Measurements from ENCODE around the gene ATG5.
A peak's percentile ranks its signal among the peaks of the same experiment; 100 is the strongest.

Gene ATG5

GRCh38 chr6:106325336-106326178 is at the start of gene ATG5:
ATG5 (minus strand) TSS chr6:106325760; CDS start chr6:106316208, 9,552 bp downstream.
- DNase-seq (ENCODE audit: low read depth in 2 of 2) = peak; percentile 100

DNA sequence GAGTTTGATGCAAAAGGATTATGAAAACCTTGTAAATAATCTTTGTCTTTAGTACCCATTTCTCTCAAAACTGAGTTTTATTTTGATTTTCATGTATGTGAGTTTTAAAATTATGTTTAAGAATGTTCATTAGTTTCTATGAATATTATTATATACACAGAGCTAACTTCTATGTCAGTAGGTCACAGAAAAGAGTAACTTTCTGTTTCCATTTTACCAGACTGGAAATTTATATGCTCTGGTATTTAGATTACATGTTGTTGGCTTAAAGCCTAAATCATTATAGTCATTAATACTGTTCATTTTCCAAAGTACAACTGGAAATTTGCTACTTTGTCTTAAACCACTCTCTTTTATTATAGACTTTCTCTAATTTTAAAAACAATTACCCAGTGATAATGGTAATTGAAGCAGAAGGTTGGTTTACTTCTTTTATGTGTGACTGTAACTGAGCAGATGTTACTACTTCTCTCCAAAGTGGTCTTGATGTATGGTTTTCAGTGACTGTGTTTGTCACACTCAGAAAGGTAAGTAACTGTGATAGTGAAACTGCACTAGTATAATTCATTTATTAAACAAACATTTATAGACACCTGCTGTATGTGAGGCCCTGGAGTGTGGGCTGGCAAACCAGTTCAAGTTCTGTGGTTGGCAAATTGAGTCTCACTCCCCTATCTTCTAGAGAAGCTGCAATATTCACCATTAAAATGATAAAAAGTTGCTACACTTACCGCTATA is 48.1 kb upstream of the ATG5 start:
- DNase-seq (ENCODE audit: low read depth in 2 of 2) = no peak

- DNase-seq (ENCODE audit: low read depth in 2 of 2) = no peak
Measured at GRCh38 chr6:106372838-106373501, 47.4 kb upstream of the ATG5 start.

- DNase-seq (ENCODE audit: low read depth in 2 of 2) = no peak
Measured at GRCh38 chr6:106370639-106371038, 45.1 kb upstream of the ATG5 start.

GRCh38 chr6:106369739-106370138 is 44.2 kb upstream of the ATG5 start:
- DNase-seq (ENCODE audit: low read depth in 2 of 2) = no peak

DNA sequence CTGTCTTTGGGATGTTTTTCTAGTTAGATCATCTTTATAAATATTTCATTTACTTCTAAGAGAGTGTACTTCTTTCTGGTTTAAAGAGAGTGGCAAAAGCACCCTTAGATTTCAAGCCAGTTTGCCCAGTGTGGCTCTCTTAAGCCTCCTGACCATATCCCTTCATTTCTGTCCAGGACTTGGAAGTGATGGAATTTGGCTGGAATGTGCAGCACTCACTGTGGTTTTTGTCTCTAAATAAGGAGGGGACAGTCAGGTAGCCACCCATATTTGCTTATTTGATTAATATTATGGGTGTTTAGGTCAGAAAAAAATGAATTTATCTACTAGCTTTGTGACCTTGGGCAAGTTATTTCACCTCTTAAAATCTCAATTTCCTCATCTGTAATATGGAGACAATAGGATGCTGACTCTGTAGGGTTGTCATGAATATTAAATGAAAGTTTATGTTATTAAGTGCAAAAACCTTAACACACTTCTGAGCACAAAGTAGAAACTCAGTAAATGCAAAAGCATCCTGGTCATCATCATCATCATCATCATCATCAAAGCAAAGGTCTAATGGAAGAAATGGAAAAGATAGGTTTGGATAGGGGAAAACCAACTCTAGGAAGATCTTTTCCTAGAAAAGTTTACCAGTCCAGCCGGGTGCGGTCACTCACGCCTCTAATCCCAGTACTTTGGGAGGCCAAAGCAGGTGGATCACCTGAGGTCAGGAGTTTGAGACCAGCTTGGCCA is 38.0 kb upstream of the ATG5 start:
- no peak for DNase-seq (ENCODE audit: low read depth in 2 of 2)

- no peak for DNase-seq (ENCODE audit: low read depth in 2 of 2)
Measured at GRCh38 chr6:106360989-106361430, 35.5 kb upstream of the ATG5 start.

- peak; percentile 29 to 40 for DNase-seq (ENCODE audit: low read depth in 2 of 2)
Measured at GRCh38 chr6:106360410-106360988, 34.9 kb upstream of the ATG5 start, which contains the start of gene CRYBG1. CRYBG1 (plus strand) TSS chr6:106360717; CDS start chr6:106360909, 192 bp downstream.

GRCh38 chr6:106359959-106360409 is 34.4 kb upstream of the ATG5 start:
- DNase-seq (ENCODE audit: low read depth in 2 of 2) = no peak

DNA sequence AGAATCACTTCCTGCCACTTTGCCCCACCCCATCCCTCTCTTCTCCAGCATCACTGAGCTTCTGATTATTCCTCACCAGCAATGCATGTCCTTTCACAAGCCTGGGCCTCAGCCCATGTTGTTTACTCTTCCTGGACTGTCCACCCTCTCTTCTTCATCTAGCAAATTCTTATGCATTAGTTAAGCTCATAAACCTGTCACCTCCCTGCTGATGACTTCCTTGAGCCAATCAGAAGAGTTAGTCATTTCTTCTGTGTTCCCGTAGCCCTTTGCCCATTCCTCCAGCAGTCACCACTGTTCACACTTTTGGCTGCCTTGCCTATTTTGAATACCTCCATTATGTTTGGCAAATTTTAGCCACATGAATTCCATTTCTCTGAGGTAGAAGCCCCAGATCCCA is 30.8 kb upstream of the ATG5 start:
- no peak for DNase-seq (ENCODE audit: low read depth in 2 of 2)

DNA sequence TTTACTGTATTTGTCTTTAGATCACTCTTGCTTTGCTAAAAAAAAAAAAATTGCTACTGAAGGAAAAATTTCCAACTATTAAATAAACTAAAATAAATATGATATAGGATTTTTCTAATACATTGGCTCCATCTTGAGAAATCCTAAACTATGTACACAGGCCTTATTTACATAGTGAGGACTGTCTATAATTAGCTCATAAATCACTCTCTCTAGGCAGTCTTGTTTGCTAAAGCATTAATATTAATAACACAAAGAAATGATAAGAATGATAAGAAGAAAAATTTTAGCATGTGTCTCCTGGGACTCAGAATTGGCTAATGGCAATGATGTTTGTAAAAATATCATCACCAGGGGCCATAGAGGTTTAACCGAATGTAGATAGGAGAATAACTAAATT is 21.7 kb upstream of the ATG5 start:
- no peak for DNase-seq (ENCODE audit: low read depth in 2 of 2)

DNA sequence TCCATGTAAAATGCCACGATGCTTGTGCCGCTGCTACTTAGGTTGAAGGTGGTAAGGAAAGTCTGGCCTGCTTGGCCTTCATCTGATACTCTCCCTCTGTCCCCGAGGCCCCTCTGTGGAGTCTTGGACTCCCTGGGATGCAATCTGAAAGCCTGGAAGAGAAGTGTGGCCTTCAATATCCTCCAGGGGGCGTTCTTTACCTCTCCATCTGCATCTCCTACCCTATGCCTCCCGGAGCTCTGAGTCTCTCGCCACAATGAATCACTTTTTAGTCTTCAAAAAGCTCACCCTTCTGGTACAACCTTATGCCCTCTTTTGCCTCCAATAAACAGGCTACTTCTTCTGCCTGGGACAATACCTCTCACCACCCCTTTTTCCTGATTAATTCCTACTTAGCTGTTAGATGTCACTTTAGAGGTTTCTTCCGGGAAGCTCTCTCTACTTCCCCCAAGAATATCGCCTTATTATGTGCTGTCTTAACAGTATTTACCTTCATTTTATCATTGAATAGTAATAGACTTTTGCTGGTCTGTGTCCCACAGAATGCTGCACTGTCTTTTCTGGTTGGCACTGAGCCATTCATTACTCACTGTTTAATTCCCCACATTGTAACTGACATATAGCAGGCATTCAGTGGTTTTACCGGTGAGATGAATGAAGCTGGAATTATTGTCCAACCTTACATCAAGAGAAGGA is 13.9 kb upstream of the ATG5 start:
- peak in 1 of 2 donors; percentile 21 for DNase-seq (ENCODE audit: low read depth in 2 of 2)

DNA sequence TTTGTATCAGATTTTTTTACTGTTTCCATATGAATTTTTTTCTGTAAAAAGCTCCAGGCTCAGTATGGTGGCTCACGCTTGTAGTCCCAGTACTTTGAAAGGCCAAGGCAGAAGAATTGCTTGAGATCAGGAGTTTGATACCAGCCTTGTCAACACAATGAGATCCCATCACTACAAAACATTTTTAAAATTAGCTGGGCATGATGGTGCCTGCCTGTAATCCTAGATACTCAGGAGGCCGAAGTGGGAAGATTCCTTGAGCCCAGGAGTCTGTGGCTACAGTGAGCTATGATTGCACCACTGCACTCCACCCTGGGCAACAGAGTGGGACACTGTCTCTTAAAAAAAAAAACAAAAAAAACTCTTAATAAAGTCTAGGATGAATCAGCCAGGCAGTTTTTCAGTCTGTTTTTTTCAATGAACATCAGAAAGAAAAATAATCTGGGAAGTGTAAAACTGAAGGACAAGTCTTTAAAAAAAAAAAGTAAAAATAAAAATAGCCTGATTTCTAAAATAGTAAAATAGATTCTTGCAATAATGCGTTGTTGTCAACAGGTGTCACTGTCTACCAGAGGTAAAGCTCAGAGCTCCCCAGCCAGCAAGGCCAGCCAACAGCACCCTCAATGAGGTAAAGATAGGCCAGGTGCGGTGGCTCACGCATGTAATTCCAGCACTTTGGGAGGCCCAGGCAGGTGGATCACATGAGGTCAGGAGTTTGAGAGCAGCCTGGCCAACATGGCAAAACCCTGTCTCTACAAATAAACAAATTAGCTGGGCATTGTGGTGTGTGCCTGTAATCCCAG is 9.3 kb upstream of the ATG5 start:
- peak in 1 of 2 donors; percentile 11 for DNase-seq (ENCODE audit: low read depth in 2 of 2)

- no peak for DNase-seq (ENCODE audit: low read depth in 2 of 2)
Measured at GRCh38 chr6:106324726-106325335, 729 bp downstream of the ATG5 start.

DNA sequence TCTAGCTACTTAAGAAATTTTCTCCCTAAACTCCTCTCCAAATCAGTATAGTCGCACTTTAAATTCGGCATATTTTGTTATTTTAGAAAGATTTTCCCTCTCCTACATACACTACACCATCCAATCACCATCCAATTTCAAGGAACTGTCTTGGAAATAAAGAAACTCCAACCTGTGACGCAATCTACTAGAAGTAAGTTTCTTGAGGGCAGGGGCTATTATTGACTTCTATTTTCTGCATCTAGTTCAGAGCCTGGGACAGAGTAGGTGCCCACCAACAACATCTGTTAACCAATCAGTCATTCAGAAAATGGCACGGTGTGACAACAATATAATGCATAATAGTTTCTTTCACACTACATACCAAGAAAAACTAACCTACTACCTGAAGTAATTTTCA is 3.6 kb downstream of the ATG5 start:
- DNase-seq (ENCODE audit: low read depth in 2 of 2) = no peak

- no peak for DNase-seq (ENCODE audit: low read depth in 2 of 2)
Measured at GRCh38 chr6:106318851-106319250, 6.7 kb downstream of the ATG5 start.

GRCh38 chr6:106318061-106318460 is 7.5 kb downstream of the ATG5 start:
- DNase-seq (ENCODE audit: low read depth in 2 of 2) = no peak

- DNase-seq (ENCODE audit: low read depth in 2 of 2) = no peak
Measured at GRCh38 chr6:106316375-106316766, 9.2 kb downstream of the ATG5 start.

DNA sequence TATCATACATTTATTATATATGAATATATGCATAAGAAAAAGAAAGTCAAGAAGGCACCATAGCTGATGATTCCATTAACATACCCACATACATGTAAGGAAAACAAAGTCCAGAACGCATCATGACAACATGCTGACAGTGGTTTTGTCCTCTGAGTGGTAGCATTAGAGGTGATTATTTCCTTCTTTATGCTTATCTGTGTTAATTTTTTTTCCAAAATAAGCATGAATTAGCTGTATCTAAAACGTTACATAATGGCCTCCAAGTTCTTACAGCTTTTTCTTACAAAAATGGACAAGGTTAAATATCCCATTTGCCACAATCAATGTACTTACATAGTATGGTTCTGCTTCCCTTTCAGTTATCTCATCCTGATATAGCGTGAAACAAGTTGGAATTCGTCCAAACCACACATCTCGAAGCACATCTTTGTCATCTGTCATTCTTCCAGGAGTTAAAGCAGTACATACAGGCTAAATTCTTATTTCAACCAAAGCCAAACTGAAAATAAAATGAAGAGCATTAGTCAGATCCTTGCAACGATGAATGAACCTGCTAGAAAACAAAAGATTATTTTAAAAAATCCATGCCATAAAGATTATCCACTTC is 9.7 kb downstream of the ATG5 start:
- no peak for DNase-seq (ENCODE audit: low read depth in 2 of 2)

All from stimulated activated CD8-positive, alpha-beta memory T cell treated with anti-CD3 and anti-CD28 coated beads, Interleukin-7, amount 100 ng/mL, for 1 hour (primary cell).